ENCODE measurements around the gene TYROBP.
A peak's percentile ranks its signal among the peaks of the same experiment; 100 is the strongest.

Gene TYROBP

DNA sequence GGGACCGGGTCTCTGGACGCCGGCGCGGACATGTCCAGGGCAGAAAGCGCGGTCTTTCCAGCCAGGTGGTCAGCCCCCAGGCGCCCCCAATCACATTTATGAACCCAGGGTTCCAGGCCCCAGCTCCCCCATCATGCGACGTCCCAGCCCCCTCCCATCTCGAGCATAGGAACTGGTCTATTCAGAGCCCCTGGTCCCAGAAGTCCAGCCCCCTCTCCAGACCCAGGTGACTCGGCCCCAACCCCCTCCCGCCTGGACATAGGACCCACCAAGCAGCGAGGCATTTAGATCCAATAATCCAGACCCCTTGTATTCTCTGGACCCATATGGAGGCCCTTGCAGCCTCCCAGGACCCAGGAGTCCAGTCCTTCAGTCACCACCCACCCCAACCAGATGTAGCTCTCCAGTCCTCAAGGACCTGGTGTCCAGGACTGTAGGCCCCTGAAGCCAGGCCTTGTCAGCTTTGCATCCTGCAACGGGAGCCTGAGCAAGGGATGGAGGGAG is 39.2 kb downstream of the TYROBP start:
- Histone ChIP-seq H3K9me3 (replicated peaks in 1 of 2; ENCODE audit: control insufficient read depth in 2 of 2, insufficient read depth in 1 of 2, low read depth in 1 of 2, low read length in 2 of 2) (no peaks in the 10 kb centered on the region), H3K4me1 (ENCODE audit: control insufficient read depth in 2 of 2, insufficient read depth in 1 of 2, low read depth in 1 of 2, low read length in 2 of 2) (peaks cover 7 to 10% of the 10 kb centered on the region in 2 donors), H3K4ac (ENCODE audit: low read length) (no peak overlapping the region), H3K79me1 (ENCODE audit: low read depth, low read length) (peaks cover 5% of the 10 kb centered on the region), H3K14ac (ENCODE audit: low read length) (no peak overlapping the region), H4K8ac (ENCODE audit: low read depth, low read length) (no peak overlapping the region), H3K36me3 (replicated peaks in 1 of 2; ENCODE audit: control insufficient read depth in 2 of 2, insufficient read depth in 2 of 2, low read length in 2 of 2) (peaks cover 17 to 31% of the 10 kb centered on the region in 2 donors), H2AK5ac (ENCODE audit: low read depth, low read length) (peak overlapping the region; percentile 58), H2BK5ac (ENCODE audit: low read length) (peak overlapping the region; percentile 98), H3K27ac (replicated peaks; ENCODE audit: low read length) (peak overlapping the region; percentile 98), H3K27me3 (ENCODE audit: control insufficient read depth in 3 of 3, insufficient read depth in 3 of 3, low read depth in 1 of 3, low read length in 3 of 3) (no peaks in the 10 kb centered on the region), H3K9ac (ENCODE audit: low read depth, low read length, poor library complexity) (peak overlapping the region; percentile 78), H4K91ac (ENCODE audit: low read depth, low read length, poor library complexity) (peak overlapping the region; percentile 15), H3K4me2 (ENCODE audit: insufficient read depth, low read length, poor library complexity, severe bottlenecking) (peak overlapping the region; percentile 97), H2BK12ac (ENCODE audit: low read length) (peak overlapping the region; percentile 30), H2AFZ (ENCODE audit: low read length) (peak overlapping the region; percentile 90), H3K18ac (ENCODE audit: low read length) (peak overlapping the region; percentile 98), H3K23ac (ENCODE audit: low read depth, low read length, poor library complexity) (peak overlapping the region; percentile 62), H2BK120ac (ENCODE audit: low read depth, low read length) (peak overlapping the region; percentile 93), H2BK15ac (ENCODE audit: low read length) (peak overlapping the region; percentile 97), H3K4me3 (ENCODE audit: low read length in 2 of 2) (peak overlapping the region; percentile 59 to 82)
- no CpG with 5 or more reads among the region's 15 CpGs for WGBS, 2 donors (ENCODE audit: extremely low coverage in 2 of 2, insufficient read length in 2 of 2, insufficient replicate concordance in 1 of 2)
- no peak for DNase-seq (ENCODE audit: low spot score)

GRCh38 chr19:35868172-35868822 is 39.8 kb downstream of the TYROBP start, which contains the start of gene APLP1:
APLP1 (plus strand) TSS chr19:35868574; CDS start chr19:35868637, 63 bp downstream.
- H4K8ac ChIP-seq (ENCODE audit: low read depth, low read length): no peak within 1 kb of the TSS
- peak within 1 kb of the TSS; percentile 67 for H2BK12ac ChIP-seq (ENCODE audit: low read length)
- DNase-seq (ENCODE audit: low spot score): peak; percentile 78
- peak within 1 kb of the TSS; percentile 58 for H2AK5ac ChIP-seq (ENCODE audit: low read depth, low read length)
- no peaks in the 10 kb centered on the region for H3K27me3 ChIP-seq (ENCODE audit: control insufficient read depth in 3 of 3, insufficient read depth in 3 of 3, low read depth in 1 of 3, low read length in 3 of 3)
- peak within 1 kb of the TSS; percentile 90 for H3K9ac ChIP-seq (ENCODE audit: low read depth, low read length, poor library complexity)
- H3K4me2 ChIP-seq (ENCODE audit: insufficient read depth, low read length, poor library complexity, severe bottlenecking): peak within 1 kb of the TSS; percentile 97
- H3K4me1 ChIP-seq (ENCODE audit: control insufficient read depth in 2 of 2, insufficient read depth in 1 of 2, low read depth in 1 of 2, low read length in 2 of 2): peaks cover 7 to 10% of the 10 kb centered on the region in 2 donors
- WGBS, 2 donors (ENCODE audit: extremely low coverage in 2 of 2, insufficient read length in 2 of 2, insufficient replicate concordance in 1 of 2): no CpG with 5 or more reads among the region's 60 CpGs
- peak within 1 kb of the TSS; percentile 60 for H4K91ac ChIP-seq (ENCODE audit: low read depth, low read length, poor library complexity)
- no peak within 1 kb of the TSS for H3K4ac ChIP-seq (ENCODE audit: low read length)
- H2BK15ac ChIP-seq (ENCODE audit: low read length): peak within 1 kb of the TSS; percentile 97
- H3K14ac ChIP-seq (ENCODE audit: low read length): no peak within 1 kb of the TSS
- H2AFZ ChIP-seq (ENCODE audit: low read length): peak within 1 kb of the TSS; percentile 90
- peak within 1 kb of the TSS; percentile 59 to 82 for H3K4me3 ChIP-seq (ENCODE audit: low read length in 2 of 2)
- H2BK5ac ChIP-seq (ENCODE audit: low read length): peak within 1 kb of the TSS; percentile 98
- H3K23ac ChIP-seq (ENCODE audit: low read depth, low read length, poor library complexity): peak within 1 kb of the TSS; percentile 62
- H3K18ac ChIP-seq (ENCODE audit: low read length): peak within 1 kb of the TSS; percentile 98
- peak within 1 kb of the TSS; percentile 98 for H3K27ac ChIP-seq (replicated peaks; ENCODE audit: low read length)
- no peaks in the 10 kb centered on the region for H3K9me3 ChIP-seq (replicated peaks in 1 of 2; ENCODE audit: control insufficient read depth in 2 of 2, insufficient read depth in 1 of 2, low read depth in 1 of 2, low read length in 2 of 2)
- H3K79me1 ChIP-seq (ENCODE audit: low read depth, low read length): peaks cover 2% of the 10 kb centered on the region
- H3K36me3 ChIP-seq (replicated peaks in 1 of 2; ENCODE audit: control insufficient read depth in 2 of 2, insufficient read depth in 2 of 2, low read length in 2 of 2): peaks cover 13 to 25% of the 10 kb centered on the region in 2 donors
- peak within 1 kb of the TSS; percentile 93 for H2BK120ac ChIP-seq (ENCODE audit: low read depth, low read length)

DNA sequence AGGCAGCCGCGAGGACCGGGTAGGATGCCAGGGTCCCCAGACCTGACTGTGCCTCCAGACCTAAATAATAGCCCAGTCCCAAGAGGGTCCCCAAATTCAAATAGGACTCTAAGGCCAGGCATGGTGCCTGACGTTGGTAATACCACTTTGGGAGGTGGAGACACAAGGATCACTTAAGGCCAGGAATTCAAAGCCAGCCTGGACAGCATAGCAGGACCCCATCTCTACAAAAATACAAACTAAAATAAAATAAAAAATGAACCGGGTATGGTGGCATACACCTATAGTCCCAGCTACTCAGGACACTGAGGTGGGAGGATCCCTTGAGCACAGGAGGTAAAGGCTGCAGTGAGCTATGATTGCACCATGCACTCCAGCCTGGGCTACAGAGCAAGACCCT is 45.1 kb downstream of the TYROBP start:
- WGBS, 2 donors (ENCODE audit: extremely low coverage in 2 of 2, insufficient read length in 2 of 2, insufficient replicate concordance in 1 of 2): no CpG with 5 or more reads among the region's 5 CpGs
- H3K4me3 ChIP-seq (ENCODE audit: low read length in 2 of 2): no peak overlapping the region
- H2AFZ ChIP-seq (ENCODE audit: low read length): no peak overlapping the region
- no peak overlapping the region for H2BK12ac ChIP-seq (ENCODE audit: low read length)
- no peak for DNase-seq (ENCODE audit: low spot score)
- H2BK15ac ChIP-seq (ENCODE audit: low read length): no peak overlapping the region
- no peak overlapping the region for H2BK5ac ChIP-seq (ENCODE audit: low read length)
- no peak overlapping the region for H3K14ac ChIP-seq (ENCODE audit: low read length)
- H3K4ac ChIP-seq (ENCODE audit: low read length): no peak overlapping the region
- H3K27me3 ChIP-seq (ENCODE audit: control insufficient read depth in 3 of 3, insufficient read depth in 3 of 3, low read depth in 1 of 3, low read length in 3 of 3): peaks cover 0 to 25% (median 0%) of the 10 kb centered on the region in 3 experiments
- peaks cover 3% of the 10 kb centered on the region in 2 donors for H3K36me3 ChIP-seq (replicated peaks in 1 of 2; ENCODE audit: control insufficient read depth in 2 of 2, insufficient read depth in 2 of 2, low read length in 2 of 2)
- no peaks in the 10 kb centered on the region for H3K79me1 ChIP-seq (ENCODE audit: low read depth, low read length)
- H2AK5ac ChIP-seq (ENCODE audit: low read depth, low read length): no peak overlapping the region
- H4K8ac ChIP-seq (ENCODE audit: low read depth, low read length): no peak overlapping the region
- H3K4me2 ChIP-seq (ENCODE audit: insufficient read depth, low read length, poor library complexity, severe bottlenecking): no peak overlapping the region
- no peak overlapping the region for H3K18ac ChIP-seq (ENCODE audit: low read length)
- no peak overlapping the region for H3K27ac ChIP-seq (replicated peaks; ENCODE audit: low read length)
- H4K91ac ChIP-seq (ENCODE audit: low read depth, low read length, poor library complexity): no peak overlapping the region
- no peak overlapping the region for H2BK120ac ChIP-seq (ENCODE audit: low read depth, low read length)
- no peak overlapping the region for H3K23ac ChIP-seq (ENCODE audit: low read depth, low read length, poor library complexity)
- no peak overlapping the region for H3K9ac ChIP-seq (ENCODE audit: low read depth, low read length, poor library complexity)
- H3K4me1 ChIP-seq (ENCODE audit: control insufficient read depth in 2 of 2, insufficient read depth in 1 of 2, low read depth in 1 of 2, low read length in 2 of 2): peaks cover 20 to 21% of the 10 kb centered on the region in 2 donors
- no peaks in the 10 kb centered on the region for H3K9me3 ChIP-seq (replicated peaks in 1 of 2; ENCODE audit: control insufficient read depth in 2 of 2, insufficient read depth in 1 of 2, low read depth in 1 of 2, low read length in 2 of 2)

- Histone ChIP-seq H2BK15ac (ENCODE audit: low read length) (peak overlapping the region; percentile 98), H2BK12ac (ENCODE audit: low read length) (peak overlapping the region; percentile 47), H2BK120ac (ENCODE audit: low read depth, low read length) (no peak overlapping the region), H3K14ac (ENCODE audit: low read length) (no peak overlapping the region), H4K8ac (ENCODE audit: low read depth, low read length) (no peak overlapping the region), H3K4ac (ENCODE audit: low read length) (no peak overlapping the region), H3K36me3 (replicated peaks in 1 of 2; ENCODE audit: control insufficient read depth in 2 of 2, insufficient read depth in 2 of 2, low read length in 2 of 2) (peaks cover 3% of the 10 kb centered on the region in 2 donors), H2BK5ac (ENCODE audit: low read length) (no peak overlapping the region), H3K4me1 (ENCODE audit: control insufficient read depth in 2 of 2, insufficient read depth in 1 of 2, low read depth in 1 of 2, low read length in 2 of 2) (peaks cover 15 to 16% of the 10 kb centered on the region in 2 donors), H3K18ac (ENCODE audit: low read length) (peak overlapping the region; percentile 34), H3K4me3 (ENCODE audit: low read length in 2 of 2) (no peak overlapping the region), H3K79me1 (ENCODE audit: low read depth, low read length) (no peaks in the 10 kb centered on the region), H2AK5ac (ENCODE audit: low read depth, low read length) (peak overlapping the region; percentile 90), H4K91ac (ENCODE audit: low read depth, low read length, poor library complexity) (no peak overlapping the region), H3K23ac (ENCODE audit: low read depth, low read length, poor library complexity) (no peak overlapping the region), H2AFZ (ENCODE audit: low read length) (no peak overlapping the region), H3K27ac (replicated peaks; ENCODE audit: low read length) (no peak overlapping the region), H3K9me3 (replicated peaks in 1 of 2; ENCODE audit: control insufficient read depth in 2 of 2, insufficient read depth in 1 of 2, low read depth in 1 of 2, low read length in 2 of 2) (no peaks in the 10 kb centered on the region), H3K9ac (ENCODE audit: low read depth, low read length, poor library complexity) (no peak overlapping the region), H3K4me2 (ENCODE audit: insufficient read depth, low read length, poor library complexity, severe bottlenecking) (no peak overlapping the region), H3K27me3 (ENCODE audit: control insufficient read depth in 3 of 3, insufficient read depth in 3 of 3, low read depth in 1 of 3, low read length in 3 of 3) (peaks cover 0 to 29% (median 0%) of the 10 kb centered on the region in 3 experiments)
- WGBS, 2 donors (ENCODE audit: extremely low coverage in 2 of 2, insufficient read length in 2 of 2, insufficient replicate concordance in 1 of 2): no CpG with 5 or more reads among the region's 14 CpGs
- DNase-seq (ENCODE audit: low spot score): no peak
Observed at GRCh38 chr19:35862528-35862927, 45.6 kb downstream of the TYROBP start.
